NOMO-1 treated with DMSO at 0.1 percent for 48 hours (cell line): ENCODE data around the gene GFOD1.
A peak's percentile ranks its signal among the peaks of the same experiment; 100 is the strongest.
"Not testable (repeated sequence)": the region's sequence is repeated elsewhere in the genome, so short reads cannot be mapped to it uniquely, and the experiment has no call there.

Experiments
- DNase-seq: peaks from one replicate; lab custom pipeline; 2025; ENCODE audit not compliant: unreplicated experiment; lab: John Stamatoyannopoulos, UW

The GFOD1 gene

GRCh38 chr6:13407709-13408695 lies 79.4 kb downstream of the GFOD1 start:
- peak; percentile 93 for DNase-seq

GRCh38 chr6:13407368-13407708 lies 80.1 kb downstream of the GFOD1 start:
- no peak for DNase-seq

- DNase-seq: no peak
Measured at GRCh38 chr6:13406781-13407180, 80.6 kb downstream of the GFOD1 start.

- DNase-seq: no peak
Measured at GRCh38 chr6:13405961-13406477, 81.4 kb downstream of the GFOD1 start.

DNA sequence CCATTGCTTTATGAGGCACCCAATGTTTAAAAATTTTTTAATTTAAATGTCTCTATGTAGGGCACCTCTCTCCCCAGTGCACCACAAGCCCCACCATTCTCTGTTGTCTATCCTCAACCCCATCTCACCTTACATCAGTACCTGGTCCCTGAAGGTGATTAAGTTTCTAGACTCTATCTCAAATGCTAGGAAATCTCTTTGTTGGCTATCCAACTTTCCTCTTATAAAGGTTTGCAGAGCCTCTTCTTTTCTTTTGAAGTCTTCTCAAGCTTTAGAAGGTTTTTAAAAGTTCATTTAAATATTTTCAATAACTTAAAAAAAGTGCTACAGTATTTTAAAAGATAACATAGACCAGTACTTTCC lies 82.5 kb downstream of the GFOD1 start:
- no peak for DNase-seq

DNA sequence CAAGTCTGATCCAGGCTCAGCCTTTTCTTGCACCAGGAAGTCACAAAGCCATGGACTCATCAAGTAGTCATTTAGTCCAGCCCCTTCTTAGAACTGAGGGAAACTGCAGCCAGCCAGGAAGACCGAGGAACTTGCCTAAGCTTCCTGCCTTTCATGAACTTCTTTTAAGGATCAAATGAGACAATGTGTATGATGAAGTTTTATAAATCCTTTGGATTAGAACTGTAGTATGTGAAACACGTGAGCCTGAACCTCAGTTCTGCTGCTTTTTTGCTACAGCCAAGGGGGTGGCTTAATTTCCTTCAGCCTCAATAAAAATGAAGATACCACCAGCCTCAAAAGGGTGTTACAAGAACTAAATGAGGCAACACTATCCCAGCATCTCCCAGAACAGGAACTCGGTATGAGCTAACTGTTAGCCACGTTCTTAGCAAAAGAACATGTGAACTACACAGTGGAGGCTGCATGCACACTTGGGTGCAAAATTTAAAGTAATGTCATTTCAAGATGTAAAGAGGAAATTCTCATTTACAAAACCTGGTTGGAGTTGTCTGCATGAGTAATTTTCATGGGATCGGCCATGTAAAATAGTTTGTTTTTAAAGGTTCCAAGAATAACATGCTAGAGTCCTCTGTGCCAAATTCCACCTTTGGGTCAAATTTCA lies 83.0 kb downstream of the GFOD1 start:
- peak; percentile 75 for DNase-seq

DNA sequence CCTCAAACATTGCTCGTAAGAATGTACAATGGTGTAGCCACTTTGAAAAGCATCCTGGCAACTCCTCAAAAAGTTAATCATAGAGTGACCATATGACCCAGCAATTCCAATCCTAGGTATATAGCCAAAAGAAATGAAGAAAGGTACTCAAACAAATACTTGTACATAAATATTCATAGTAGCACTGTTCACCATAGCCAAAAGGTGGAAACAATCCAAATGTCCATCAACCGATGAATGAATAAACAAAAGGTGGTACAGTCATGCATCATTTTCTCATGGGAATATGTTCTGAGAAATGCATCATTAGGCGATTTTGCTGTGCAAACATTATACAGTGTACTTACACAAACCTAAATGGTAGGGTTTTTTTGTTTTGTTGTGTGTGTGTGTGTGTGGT lies 84.7 kb downstream of the GFOD1 start:
- no peak for DNase-seq

DNA sequence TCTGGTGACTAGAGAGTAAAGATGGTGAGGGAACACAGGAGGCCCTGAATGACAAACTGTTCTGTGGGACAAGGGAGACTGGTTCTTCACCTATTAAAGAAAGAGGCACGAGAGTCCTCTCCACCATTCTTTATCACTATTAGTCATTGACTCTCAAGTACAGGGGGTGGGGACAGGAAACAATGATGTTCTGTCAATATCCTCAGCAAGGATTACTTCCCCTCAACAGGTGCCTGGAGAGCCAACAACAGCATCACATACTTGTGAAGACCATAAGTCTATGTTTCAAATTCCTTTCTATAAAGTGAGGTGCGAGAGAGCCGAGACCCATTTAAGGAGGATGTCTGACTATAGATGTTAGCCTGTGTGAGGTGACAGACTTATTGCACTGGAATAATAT lies 86.6 kb downstream of the GFOD1 start:
- DNase-seq: no peak

DNA sequence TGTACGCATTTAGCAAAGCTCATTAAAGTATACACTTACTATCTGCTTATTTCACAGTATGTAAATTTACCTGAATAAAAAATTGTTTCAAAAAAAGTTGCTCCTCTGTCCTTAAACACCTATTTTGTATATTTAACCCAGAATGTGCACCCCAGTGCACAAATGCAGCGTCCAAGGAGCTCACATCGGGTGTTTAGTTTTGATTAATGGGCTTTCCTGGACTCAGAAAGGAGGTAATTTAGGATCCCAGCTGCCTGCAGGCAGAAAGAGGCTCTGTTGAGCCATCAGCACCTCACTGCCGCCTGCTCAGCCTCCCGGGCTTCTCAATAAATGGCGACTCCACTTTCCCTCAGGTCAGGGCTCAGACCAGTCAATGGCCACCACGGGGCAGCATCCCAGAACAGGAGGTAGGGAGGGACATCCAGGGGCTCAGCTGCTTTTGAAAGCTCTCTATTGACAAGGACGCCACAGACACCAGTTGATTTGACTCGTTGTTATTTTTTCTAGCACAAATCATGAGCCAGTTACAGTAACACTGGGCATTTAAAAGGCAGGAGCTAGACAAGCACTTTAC lies 88.9 kb downstream of the GFOD1 start:
- no peak for DNase-seq

DNA sequence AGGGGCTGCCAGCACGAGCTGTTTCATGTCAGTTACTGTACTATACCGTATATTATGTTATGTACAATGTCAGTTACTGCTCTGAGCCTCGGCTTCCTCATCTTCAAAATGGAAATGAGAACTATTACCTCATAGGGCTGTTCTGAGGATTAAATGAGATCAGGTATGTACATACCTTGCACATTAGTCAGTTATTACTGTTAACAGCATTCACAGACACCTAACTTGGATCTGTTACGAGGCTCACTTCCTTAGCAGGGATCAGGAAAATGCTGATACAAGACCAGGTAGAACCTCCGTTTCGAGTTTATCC lies 89.4 kb downstream of the GFOD1 start:
- DNase-seq: no peak

GRCh38 chr6:13397359-13398068 lies 89.9 kb downstream of the GFOD1 start:
- DNase-seq: peak; percentile 80

- DNase-seq: no peak
Measured at GRCh38 chr6:13396241-13396792, 91.1 kb downstream of the GFOD1 start.

- peak; percentile 51 for DNase-seq
Measured at GRCh38 chr6:13395272-13396237, 91.8 kb downstream of the GFOD1 start.

GRCh38 chr6:13392462-13392861 lies 94.9 kb downstream of the GFOD1 start:
- no peak for DNase-seq

DNA sequence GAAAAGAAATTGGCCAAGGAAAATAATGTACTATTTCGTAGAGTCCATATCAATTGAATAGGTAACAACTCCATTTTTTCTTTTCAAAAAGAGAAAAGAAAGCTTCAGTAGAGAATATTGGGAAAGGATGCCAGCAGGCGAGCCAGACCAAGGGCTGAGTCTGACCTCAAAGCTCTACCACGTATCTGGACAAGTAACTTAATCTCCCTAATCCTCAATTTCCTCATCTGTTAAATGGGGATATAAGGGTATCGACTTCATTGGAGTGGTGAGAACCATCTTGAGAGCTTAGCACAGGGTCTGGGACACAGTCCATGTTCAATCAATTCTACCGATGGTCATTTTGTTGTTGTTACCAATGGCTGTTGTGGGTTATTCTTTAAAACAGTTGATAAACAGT lies 95.9 kb downstream of the GFOD1 start:
- DNase-seq: no peak

GRCh38 chr6:13390658-13391057 lies 96.7 kb downstream of the GFOD1 start:
- DNase-seq: no peak

GRCh38 chr6:13389237-13389636 lies 98.2 kb downstream of the GFOD1 start:
- DNase-seq: not testable (repeated sequence)

DNA sequence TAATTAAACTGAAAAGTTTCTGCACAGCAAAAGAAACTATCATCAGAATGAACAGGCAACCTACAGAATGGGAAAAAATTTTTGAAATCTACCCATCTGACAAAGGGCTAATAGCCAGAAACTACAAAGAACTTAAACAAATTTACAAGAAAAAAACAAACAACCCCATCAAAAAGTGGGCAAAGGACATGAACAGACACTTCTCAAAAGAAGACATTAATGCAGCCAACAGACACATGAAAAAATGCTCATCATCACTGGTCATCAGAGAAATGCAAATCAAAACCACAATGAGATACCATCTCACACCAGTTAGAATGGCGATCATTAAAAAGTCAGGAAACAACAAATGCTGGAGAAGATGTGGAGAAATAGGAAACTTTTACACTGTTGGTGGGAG lies 98.6 kb downstream of the GFOD1 start:
- not testable (repeated sequence) for DNase-seq

- DNase-seq: no peak
Measured at GRCh38 chr6:13384966-13385365, 102.4 kb downstream of the GFOD1 start.

DNA sequence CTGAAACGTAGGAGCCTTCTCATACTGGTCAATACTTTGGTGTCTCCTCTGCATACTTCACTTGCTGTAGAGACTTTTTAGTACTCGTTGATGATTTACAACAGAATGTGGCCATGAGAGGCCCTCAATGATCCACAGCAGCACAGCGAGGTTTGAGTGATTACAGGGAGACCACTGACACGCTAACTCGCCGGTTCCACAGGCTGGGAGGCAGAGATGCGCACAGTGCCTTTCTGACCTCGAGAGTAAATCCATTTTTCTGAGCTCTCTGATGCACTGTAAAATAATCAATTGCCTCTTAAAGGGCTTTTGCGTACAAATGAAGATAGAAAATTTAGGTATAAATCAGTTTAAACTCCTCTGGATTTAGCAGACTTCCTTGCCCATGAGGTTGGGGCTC lies 102.9 kb downstream of the GFOD1 start:
- no peak for DNase-seq
